ENCODE measurements around the gene PRG3.
"Not testable (repeated sequence)": the region's sequence is repeated elsewhere in the genome, so short reads cannot be mapped to it uniquely, and the experiment has no call there.

PRG3 gene

DNA sequence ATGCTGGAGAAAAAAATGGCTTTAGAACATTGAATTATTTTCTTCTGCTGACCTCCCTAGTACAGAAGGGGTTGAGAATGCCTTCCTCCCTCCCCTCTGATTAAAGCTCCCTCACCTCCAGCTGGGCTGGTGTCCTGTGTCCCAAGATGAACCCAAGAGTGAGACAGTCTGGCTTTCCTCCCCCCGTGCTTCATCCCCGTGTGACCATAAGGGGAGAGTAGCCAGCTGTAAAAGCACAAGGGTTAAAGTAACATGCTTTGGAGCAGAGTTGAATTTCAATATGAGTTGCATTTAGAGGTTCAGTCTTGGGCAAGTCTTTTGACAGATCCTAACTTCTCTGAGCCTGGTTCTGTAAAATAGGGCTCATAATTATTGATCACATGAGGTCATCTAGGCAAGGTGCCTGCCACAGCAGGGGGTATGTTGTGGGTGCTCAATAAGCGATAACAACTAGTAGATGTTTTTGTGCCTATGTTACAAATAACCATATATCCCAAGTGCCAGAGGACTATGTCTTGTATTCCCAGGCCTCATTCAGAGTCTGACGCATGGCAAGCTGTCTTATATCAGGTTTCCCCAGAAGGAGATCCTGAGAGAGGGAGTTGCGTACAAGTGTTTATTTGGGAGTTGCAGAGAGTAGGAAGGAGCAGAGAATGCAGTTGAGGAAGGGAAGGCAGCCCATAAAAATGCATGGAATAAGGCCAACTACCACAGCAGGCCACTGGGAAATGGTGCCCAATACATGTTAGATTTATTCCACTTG lies 5.4 kb upstream of the PRG3 start:
- DNase-seq: no peak

DNA sequence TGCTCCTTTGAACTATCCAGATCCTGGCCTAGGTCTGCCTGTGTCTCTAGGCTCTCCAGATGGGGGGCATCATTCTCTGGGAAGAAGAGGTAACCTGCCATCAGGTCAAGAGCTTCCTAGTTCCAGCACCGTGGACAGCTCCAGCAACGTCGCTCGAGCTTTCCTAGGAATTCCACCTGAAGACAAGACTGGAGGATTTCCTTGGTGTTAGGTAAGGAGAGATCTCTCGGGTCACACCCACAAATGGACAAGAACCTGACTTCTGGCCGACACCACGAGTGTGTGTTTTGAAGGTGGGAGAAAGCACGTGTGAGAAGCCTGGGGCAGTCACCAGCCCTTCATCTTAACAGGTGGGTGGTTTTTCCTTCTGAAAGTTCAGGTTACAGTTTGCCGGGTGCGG lies 1.2 kb downstream of the PRG3 start:
- no peak for DNase-seq

DNA sequence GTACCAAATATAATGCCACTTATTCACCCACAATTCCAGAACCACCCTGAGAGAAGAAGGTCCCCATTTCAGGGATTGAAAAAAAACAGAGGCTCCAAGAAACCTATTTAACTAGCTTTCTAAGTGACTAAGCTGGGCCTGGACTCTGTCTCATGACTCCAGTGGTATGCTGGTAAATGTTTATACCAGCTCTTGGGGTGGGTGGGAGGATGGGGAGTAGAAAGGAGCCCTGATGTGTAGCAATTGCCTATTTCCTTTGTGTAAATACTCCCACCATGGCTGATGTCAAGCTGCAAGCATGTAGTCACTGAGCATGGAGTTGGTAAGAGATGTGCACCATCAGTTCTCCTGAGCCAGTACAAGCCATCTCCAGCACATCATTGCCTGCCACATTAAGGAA lies 2.8 kb downstream of the PRG3 start:
- DNase-seq: no peak

DNA sequence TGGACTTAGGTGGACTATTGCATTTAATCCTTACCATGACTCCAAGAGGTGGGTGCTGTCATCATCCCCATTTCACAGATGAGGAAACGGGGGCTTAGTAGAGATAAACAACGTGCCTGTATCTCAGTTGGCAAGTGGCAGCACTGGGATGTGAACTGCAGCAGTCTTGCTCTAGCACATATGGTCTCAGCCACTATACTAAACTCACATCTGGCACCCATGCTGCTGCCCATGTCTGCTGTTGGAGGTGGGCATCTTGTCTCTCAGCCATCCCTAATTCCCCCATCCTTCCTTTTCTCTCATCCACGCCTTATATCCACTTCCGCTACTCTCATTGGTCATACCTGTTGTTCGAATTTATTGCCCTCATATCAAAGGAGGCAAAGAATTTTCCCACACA lies 3.8 kb downstream of the PRG3 start:
- no peak for DNase-seq

DNA sequence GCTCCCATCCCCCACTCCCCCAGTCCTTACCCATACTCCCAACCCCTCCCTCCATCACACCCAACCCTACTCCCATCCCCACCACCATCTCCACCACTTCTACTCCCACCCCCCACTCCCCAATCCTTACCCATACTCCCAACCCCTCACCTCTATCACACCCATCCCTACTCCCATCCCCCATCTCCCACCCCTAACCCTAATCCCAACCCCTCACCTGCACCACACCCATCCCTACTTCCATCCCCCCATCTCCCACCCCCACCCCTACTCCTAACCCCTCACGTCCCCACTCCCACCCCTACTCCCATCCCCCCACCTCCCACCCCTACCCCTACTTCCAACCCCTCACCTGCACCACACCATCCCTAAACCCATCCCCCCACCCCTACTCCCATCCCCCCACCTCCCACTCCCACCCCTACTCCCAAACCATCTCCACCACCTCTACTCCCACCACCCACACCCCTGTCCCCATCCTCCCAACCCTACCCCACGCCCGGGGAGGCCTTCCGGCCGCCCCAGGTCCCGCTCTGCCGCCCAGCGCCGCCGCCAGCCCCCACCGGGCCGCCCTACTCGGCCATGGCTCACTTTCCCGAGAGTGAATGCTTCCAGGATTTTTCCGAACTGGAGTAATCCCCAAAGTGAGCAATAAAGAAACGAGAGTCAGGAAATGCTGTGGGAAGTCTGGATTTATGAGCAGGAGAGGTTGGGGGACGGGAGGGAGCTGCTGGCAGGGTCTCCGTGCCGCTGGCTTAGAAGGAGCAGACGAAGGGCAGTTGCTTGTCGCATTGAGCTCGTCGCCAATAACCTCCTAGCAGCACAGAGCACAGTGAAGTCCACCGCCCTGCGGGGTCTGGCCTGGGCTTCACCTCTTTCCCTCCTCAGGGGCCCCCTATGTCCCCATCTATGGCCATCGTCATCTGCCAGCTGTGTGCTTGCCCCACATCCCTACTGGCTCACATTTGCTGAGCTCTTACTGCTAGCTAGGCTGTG lies 4.6 kb downstream of the PRG3 start:
- DNase-seq: no peak

DNA sequence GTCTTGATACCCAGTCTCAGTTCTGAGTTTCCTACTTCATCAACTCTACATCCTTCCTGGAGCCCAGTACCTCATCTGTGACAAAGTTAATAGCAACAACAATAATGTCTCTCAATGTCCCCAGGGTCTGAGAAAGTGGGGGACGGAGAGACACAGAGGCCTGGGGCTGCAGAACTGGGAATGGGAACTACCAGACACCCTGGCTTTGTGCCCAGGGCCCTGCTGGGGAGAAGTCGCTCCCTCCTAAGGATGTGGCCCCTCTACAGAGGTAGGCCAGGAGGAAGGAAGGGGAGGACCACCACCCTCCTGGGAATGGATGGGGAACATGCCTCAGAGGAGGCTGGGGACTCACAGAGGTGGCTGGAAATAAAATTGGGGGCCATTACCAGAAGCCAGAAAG lies 5.5 kb downstream of the PRG3 start:
- DNase-seq: no peak

DNA sequence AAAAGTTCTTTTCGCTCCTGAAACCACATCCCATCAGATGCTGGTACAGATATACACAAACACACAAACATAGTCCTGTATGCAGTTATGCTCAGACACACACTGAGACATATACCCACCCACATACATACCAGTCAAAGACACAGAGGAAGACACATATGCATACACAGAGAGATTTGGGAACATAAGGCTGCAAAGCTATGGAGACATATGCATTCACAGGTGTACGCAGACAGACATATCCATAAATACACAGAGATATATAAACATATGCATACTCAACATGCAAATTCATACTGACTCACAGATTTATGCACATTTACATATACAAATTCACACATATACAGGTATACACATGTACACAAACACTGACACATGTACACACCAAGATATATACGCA lies 6.0 kb downstream of the PRG3 start:
- DNase-seq: no peak

DNA sequence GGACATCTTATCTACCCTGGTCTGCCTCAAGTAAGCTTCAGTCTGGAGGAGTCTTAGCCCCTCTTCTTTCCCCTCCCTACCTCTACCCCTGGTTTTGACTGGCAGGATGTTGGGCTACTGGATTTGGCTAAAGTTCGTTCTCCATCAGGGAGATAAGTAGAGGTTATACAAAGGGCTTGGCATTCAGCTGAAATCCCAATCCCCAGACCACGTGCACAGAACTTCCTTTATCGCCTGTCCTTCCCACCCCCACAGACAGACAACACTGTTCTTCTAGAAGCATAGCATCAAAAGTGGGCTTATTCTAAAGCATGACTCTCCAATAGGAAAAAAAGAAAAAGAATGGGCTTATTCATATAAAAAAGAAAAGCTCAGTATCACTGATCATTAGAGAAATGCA lies 7.8 kb downstream of the PRG3 start:
- no peak for DNase-seq

DNA sequence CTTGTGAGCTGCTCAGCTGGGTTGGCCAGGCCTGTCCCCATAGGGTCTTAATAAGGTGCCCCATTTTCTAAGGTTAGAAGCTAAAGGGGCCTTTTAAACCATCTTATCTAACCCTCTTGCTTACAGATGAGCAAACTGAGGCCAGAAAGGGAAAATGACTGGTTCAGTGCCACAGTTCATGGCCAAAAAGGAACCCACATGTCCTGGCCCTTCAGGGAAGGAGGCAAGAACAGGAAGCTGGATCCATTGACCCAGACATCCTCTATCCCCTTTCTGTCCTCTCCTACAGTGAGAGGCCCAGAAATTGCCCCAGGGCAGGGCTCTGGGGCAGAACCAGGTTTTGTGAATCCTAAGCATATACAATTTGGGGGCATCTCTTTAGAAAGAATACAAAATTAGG lies 10.0 kb downstream of the PRG3 start:
- no peak for DNase-seq

DNA sequence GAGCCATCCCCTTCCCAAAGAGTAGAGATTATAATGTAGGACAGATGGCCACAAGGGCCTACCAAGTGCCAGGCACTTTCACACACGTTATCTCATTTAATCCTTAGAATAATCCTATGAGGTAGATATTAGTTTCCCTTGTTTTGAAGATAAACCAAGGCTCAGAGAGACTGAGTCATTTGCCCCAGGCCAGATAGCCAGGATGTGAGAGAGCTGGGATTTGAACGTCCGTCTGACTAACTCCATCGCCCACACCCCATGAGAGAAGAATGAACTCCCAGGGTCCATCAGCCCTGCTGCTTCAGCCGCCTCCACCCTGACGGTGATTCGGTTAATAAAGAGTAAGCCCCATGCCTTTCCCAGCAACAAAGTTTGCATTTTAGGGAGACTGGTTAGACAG lies 10.7 kb downstream of the PRG3 start:
- no peak for DNase-seq

DNA sequence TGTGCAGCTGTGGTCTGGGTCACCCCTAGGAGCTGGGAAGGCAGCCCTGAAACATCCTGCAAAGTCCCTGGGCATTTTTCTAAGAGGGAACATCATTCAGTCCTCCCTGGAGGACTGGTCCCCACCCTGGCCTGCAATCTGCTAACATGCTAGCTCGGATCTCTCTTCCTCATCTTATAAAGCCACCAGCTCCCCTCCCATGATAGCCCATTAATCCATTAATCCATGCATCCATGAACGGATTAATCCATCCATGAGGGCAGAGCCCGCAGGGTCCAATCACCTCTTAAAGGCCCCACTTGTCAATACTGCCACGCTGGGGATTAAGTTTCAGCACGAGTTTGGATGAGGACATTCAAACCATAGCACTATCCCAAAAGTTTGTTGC lies 12.1 kb downstream of the PRG3 start:
- DNase-seq: no peak

DNA sequence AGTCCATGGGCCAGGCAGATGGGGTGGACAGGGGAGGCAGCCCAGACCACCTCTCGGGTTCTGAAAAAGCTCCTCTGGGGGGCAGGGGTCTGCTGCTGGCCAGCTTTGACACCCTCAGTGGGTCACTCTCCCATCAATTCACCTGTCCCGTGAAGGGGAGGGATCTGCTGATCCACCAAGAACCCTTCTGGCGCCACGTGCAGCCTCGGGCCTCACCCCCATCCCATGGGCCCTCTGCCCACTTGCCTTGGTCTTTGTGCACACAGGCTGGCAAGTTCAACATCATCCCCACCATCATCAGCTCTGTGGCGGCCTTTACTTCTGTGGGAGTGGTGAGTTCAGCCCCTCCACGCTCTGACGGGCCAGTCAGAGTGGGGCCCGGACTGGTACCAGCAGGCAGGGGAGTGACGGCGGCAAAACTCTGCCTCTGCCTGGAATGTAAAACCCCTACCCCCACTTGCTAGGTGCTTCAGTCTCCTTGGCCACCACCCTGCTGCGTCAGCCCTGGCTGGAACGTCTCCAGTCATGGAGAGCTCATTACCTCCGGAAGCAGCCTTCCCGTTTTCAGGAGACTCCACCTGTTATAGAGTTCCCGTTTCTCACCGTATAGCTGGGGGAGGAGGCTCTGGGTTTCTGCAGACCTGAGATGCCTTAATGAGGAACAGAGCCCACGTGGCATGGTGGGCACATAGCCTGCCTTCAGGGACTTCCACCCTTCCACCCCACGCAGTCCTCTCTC lies 12.7 kb downstream of the PRG3 start:
- DNase-seq: no peak

DNA sequence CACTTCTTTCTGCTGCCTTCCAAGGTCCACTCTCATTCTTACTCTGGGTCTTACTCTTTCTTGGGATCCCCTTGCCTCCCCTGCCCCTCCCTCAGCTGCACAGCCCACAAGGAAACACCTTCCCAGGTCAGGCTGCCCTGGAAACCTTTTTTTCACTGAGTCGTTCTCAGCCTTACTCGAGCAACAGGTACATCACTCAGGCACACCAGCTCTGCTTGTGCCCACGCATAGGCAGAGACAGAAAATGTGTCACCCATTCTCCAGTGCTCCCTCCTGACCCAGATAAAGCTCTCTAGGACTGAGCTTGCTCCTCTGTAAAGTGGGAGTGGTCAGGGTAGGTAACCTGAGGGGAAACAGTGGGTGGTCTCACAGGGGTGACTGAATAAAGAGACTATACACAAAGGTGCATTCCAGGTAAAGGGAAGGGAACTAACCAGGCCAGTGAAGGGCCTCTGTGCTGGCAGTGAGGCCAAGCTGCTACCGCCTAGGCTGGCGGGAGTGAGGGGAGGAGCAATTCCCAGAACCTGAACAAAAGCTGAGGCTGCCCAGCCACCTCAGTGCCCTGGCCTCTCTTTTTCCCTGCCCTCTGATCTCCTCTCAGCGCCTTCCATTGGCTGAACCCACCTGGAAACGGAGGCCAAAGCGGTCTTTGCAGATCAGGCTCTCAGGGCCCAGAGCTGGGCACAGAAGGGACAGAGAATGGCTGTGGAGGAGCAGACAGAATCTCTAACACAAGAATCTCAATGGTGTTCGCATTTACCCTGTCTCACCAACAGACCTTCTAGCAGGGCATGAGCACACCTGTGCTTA lies 15.9 kb downstream of the PRG3 start:
- DNase-seq: no peak

DNA sequence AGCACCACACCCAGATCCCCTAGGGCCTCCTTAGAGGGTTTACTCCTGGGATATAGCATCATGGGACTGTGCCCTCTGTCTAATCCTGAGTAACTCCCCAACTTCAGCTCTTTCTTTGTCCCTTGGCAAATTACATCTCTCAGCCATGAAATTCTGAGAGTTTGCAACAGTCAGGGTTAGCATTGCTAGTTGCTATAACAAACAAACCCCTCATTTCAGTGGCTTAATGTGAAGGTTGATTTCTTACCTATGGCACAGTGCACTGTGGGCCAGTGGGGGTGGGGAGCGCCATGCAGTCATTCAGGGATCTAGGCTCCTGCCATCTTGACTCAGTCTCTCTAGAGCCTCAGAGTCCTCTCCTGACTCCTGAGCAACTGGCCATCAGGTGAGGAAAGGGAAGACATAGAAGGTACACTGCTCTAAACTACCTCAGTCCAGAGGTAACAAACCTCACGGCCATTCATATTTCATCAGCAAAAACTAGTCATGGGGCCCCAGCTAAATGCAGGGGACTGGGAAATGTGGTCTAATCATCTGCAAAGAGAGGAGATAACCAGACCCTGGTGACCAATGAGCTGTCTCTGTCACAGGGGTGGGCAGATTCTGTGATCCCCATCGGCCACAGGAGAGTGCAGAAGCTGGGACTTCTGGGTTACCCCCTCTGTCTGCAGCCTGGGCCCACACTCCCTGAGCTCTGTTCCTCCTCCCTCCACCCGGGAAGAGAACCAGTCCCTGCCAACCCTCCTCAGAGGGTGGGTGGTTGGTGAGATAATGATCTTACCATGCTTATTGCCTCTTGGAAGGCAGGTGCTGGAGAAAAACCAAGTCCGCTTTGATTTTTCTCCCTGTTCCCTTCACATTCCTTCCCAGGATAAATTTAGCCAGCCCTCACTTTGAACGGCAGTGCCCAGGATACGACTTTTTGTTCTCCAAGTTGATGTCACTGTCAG lies 17.5 kb downstream of the PRG3 start:
- no peak for DNase-seq

DNA sequence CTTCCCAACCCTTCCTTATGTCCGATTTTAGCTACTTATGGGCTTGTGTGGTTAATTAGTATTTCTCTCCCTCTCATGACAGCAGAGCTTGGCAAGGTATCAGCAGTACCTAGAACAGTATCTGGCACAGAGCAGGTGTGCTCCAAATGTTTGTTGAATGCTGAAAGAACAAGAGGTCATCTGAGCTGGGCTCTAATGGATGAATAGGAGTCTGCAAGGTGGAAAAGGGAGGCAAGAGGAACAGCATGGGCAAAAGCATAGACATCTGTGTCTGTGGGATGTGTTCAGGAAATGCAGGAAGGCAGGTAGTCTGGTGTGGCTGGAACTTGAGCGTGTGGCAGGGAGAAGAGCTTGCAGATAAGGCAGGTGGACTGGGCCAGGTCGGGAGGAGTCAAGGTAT lies 19.0 kb downstream of the PRG3 start:
- DNase-seq: no peak

DNA sequence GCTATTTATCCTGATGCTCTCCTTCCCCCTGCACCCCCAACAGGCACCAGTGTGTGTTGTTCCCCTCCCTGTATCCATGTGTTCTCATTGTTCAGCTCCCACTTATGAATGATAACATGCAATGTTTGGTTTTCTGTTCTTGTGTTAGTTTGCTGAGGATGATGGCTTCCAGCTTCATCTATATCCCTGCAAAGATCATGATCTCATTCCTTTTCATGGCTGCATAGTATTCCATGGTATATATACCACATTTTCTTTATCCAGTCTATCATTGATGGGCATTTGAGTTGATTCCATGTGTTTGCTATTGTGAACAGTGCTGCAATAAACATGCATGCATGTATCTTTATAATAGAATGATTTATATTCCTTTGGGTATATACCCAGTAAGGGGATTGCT lies 19.5 kb downstream of the PRG3 start:
- not testable (repeated sequence) for DNase-seq

DNA sequence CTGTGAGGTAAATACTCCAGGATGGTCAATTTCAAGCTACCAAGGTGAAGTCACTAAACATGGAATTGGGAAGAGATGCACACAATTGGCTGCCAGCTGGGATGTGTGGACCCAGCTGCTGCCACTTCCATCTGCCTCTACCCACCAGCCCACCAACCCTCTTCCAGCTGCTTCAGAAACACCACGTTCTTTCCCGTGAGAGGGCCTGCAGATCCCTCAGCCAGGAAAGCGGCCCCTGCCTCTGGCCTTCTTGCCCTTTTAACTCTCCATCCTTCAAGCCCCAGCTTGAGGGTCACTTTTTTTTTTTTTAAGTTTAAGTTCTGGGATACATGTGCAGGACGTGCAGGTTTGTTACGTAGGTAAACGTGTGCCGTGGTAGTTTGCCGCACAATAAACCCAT lies 20.0 kb downstream of the PRG3 start:
- DNase-seq: no peak

DNA sequence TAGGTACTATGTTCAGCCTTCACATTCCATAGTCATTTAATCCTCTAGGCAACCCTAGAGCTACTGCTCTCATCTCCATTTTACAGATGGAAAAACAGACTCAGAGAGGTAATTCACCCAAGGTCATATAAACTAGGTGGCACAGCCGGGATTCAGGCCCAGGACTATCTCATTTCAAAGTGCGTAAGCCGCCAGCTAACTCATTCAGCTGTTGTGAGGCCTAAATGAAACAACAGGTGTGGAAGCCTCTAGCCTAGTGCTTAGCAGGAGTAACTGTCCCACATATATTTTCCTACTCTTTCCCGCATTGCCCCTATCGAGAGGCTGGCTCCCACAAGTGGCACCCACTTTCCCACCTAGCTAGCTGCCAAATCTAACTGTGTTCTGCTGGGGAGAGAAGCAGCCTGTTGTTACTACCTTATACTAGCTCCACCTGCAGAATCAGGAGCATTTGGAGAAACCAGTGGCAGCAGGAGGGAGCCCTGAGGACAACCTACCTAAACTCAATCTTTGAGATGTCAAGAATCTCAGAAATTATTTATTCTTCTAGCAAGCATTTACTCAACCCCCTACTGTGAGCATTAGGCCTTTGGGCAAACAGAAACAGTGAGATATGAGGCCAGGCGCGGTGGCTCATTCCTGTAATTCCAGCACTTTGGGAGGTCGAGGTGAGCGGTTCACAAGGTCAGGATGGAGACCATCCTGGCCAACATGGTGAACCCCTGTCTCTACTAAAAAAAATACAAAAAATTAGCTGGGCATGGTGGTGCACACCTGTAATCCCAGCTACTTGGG lies 20.9 kb downstream of the PRG3 start:
- no peak for DNase-seq

DNA sequence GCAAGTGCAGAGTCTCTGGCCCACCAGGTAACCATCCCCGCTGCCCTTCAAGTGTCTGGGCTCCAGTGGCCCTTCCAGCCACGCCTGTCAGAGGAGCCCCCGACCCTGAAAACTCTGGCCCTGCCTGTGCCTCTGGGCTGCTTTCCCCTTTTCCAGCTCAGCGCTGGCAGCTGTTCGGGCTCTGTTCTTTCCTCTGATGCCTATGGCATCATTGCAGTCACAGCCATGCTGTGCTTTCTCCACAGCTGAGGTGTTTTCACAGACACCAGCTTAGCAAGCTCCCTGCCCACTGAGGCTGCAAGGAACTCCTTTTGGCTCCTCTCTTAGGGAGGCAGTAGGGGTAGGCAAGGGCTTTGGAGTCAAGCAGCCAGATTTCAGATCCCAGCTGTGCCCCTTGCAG lies 21.6 kb downstream of the PRG3 start:
- no peak for DNase-seq

DNA sequence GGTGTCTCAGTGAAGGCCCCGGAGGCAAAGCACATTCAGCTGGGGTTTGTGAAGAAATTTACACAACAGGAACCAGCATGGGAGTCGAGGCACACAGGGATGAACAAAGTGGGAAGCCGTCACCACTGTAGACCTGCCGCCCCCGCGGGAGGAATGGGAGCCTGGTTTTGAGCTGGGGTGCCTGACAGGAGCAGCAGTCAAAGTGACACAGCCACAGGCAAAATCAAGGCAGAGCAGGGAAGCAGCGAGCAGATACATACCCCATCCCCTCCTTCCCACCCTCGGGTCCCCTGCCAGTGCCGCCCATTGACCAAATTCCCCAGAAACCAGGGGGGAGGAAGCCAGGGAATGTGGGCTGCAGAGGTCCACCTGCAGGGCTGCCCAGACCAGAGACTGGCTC lies 22.0 kb downstream of the PRG3 start:
- no peak for DNase-seq

DNA sequence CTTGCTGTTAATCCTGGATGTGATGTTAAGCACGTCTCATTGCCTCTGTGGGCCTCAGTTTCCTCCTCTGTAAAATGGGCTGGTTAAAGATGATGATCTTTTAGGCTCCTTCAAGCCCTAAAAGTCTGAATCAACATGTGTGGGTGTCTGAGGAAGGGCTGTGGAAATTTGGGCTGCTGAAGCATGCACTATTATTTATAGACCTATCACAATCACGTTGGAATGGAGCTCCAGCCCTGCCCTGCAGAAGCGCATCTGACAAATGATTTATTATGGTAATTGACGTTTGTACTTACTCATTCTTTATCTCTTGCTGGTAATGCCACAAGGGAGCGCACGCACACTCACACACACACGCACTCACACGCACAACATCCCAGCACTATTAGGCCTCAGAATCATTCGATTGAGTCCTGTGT lies 22.4 kb downstream of the PRG3 start:
- DNase-seq: no peak
